Tongue (tissue), 3 donors: Measurements from ENCODE around the gene DMXL1. TPM values are rescaled to one million over a fixed set of nuclear protein-coding genes. Genes with fewer than 3 reads are reported as not detected.

Experiments used
- DNase-seq: peaks from one replicate; pipeline ENCODE4 v3.0.0-alpha.2; 2015
- small RNA-seq: library from RNA; depleted of rRNA; stranded (forward); fragments of <200 nt; gene quantifications from one replicate; pipeline ENCODE3, GENCODE V24; 2014; ENCODE audit warnings: low replicate concordance
- total RNA-seq: library from RNA; depleted of rRNA; stranded (reverse); fragments of >200 nt; gene quantifications from one replicate; pipeline ENCODE4 v1.2.3, GENCODE V29; 2014

Gene DMXL1
- total RNA-seq, 1 donor from 2014 or later, result 91.3 TPM

- DNase-seq, result peak; percentile 65
Observed at GRCh38 chr5:119289438-119290044, 218.7 kb downstream of the DMXL1 start.

- DNase-seq, result no peak
Observed at GRCh38 chr5:119290161-119290569, 219.3 kb downstream of the DMXL1 start.

GRCh38 chr5:119290607-119291006 is 219.7 kb downstream of the DMXL1 start:
- no peak for DNase-seq

DNA sequence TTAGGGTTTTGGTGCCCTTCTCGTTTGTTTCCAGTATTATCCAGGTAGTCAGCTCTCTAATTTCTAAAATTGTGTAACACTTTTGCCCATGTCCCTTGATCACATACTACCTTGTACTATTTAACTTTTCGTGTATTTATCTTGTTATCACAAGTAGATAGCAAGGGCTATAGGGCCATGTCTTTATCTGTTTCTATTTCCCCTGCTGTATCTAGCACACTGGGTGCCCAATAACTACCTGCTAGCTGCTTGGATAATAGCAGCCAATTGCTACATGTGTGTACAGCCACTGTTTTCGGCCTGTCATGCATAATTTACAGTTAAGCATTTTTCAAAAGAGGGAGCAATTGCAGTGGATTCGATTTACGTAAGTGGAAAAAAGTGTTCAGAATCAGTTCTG is 220.2 kb downstream of the DMXL1 start:
- DNase-seq, result no peak

GRCh38 chr5:119291877-119292276 is 221.0 kb downstream of the DMXL1 start:
- no peak for DNase-seq

- DNase-seq, result no peak
Observed at GRCh38 chr5:119292701-119293515, 222.0 kb downstream of the DMXL1 start.

GRCh38 chr5:119293516-119293829 is 222.6 kb downstream of the DMXL1 start:
- no peak for DNase-seq

Small RNA genes lying within 50 kb of the gene (small RNA-seq; reads per million reads assigned to genes)
- not detected for gene LAMTOR3P2
- 0.05 reads per million for gene MIR5706
- gene RNU6-701P, result not detected

Other genes starting within 250 kb of the DMXL1 start
- gene DTWD2, start 82.5 kb upstream of the DMXL1 start, total RNA-seq, result 14.8 TPM